Measurements from ENCODE around the gene SHMT2. TPM values are rescaled to one million over a fixed set of nuclear protein-coding genes. Genes with fewer than 3 reads are reported as not detected.

The SHMT2 gene
- total RNA-seq, 1 donor from 2014 or later, result 118 TPM

DNA sequence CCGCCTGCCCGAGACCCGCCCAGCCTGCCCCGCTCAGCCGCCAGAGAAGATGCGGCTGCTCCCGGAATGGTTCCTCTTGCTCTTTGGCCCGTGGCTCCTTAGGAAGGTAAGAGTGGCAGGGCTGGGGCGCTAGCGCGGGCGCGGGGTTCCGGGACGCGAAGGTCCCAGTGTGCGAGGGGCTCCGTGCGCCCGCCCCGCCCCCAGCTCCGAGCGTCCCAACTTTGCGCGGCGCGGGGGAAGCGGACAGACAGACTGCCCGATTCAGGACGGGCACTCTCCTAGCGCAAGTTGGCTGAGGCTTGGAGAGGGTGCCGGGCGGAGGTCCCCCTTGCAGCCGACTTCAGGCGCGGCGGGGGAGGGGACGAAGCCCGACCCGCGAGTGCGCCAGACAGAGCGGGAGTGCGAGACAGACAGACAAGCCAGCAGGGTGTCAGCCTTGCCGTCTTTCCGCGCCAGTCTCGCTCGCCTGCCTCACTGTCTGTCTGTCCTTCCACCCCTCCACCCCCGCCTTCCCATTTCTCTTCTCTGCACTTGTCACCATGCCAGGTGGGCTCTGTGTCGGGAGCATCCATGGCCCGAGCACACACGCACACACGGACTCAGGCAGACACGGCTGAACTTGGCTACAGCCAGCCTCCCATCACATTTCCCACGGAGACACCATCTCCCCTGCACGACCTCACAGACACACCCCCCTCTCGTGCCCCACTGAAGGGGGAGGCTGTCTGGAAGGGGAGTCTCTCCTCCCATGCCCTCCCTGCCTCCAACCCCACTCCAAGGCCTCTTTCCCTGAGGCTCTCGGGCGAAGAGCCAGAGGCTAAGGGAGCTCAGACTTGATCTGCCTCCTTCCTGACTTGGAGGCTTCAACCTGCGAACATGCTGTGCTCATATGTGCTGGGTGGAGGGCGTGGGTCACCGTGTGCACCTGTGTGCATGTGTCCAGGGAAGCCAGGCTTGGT is 12.3 kb upstream of the SHMT2 start:
- TF ChIP-seq, protein P1, sequence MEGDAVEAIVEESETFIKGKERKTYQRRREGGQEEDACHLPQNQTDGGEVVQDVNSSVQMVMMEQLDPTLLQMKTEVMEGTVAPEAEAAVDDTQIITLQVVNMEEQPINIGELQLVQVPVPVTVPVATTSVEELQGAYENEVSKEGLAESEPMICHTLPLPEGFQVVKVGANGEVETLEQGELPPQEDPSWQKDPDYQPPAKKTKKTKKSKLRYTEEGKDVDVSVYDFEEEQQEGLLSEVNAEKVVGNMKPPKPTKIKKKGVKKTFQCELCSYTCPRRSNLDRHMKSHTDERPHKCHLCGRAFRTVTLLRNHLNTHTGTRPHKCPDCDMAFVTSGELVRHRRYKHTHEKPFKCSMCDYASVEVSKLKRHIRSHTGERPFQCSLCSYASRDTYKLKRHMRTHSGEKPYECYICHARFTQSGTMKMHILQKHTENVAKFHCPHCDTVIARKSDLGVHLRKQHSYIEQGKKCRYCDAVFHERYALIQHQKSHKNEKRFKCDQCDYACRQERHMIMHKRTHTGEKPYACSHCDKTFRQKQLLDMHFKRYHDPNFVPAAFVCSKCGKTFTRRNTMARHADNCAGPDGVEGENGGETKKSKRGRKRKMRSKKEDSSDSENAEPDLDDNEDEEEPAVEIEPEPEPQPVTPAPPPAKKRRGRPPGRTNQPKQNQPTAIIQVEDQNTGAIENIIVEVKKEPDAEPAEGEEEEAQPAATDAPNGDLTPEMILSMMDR (conservative IDR thresholded peaks at IDR 0.05; ENCODE audit: low read depth, low read length), result no peak
- DNase-seq (ENCODE audit: low read depth), result no peak
- H3K4me3 ChIP-seq (ENCODE audit: low read depth, low read length), result peak overlapping the region; percentile 35

DNA sequence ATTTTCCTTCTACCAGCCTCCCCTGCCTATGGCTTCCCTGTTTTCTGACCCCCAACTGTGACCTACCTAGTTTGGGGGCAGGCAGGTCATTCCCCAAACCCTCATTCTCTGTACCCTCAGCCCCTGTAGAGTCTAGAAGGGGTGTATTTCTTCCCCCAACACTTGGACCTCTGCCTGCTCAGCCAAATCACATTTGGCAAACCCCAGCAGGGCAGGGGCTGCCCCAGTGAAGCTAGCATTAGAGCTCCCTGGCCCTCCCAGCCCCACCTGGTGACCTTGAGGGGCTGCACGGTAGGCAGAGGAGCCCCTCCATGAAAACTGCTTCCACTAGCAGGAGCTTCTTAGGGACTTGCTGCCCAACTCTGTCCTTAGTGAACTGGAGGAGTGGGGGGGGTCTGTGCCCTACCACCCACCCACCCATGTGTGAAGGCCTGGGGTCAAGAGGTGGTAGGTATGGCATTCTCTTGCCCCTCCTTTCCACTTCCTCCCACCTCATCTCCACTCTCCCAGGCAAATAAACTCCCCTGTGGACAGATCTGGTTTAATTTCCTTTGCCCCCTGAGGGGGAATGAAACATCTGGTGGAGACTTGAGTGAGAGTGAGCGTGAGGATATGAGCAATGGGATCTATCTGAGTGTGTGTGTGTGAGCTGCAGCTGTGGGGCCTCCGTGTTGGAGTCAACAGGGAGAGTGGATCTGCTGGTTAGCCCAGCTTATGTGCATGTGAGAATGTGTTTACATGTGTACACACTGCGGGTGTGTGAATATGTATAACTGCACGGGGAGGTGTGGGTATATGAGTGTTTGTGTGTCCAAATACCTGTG is 11.3 kb upstream of the SHMT2 start:
- DNase-seq (ENCODE audit: low read depth), result no peak
- TF ChIP-seq, protein P1 (conservative IDR thresholded peaks at IDR 0.05; ENCODE audit: low read depth, low read length), result no peak
- no peak overlapping the region for H3K4me3 ChIP-seq (ENCODE audit: low read depth, low read length)

DNA sequence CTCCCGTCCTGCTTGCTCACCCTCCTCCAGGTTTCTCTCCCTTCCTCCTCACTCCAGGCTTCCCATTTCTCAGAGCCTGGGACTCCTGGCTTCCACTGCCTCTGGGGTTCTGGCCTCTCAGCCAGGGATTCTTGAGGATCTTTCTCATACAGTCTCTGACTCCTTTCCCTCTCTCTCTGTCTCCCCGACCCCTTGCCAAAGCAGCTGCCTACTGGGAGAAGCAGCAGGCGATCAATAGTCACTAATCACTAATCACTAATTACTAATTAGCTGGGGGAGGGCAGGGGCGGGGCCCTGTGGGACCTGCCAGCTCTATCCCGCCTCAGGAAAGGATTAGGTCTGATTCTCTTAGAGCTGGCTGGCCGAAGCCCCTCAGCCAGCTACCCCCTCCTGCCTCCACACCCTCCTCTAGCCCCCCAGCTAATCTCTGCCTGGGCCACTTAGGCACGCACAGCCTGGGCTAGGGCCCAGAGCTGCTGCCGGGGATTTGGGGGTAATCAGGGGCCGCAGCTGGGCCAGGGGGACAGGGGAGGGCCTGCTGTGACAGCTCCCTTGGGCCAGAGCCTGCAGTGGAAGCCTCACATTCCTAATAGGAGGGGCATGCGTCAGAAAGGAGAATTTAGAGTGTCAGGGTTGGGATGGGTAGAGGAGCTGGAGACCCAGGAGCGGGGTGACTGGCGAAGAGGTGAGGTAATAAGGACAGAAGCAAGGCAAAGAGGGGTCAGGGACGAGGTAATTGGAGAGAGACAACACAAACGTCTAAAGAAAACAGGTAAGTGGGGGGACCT is 10.1 kb upstream of the SHMT2 start:
- no peak overlapping the region for H3K4me3 ChIP-seq (ENCODE audit: low read depth, low read length)
- TF ChIP-seq, protein P1 (conservative IDR thresholded peaks at IDR 0.05; ENCODE audit: low read depth, low read length), result no peak
- DNase-seq (ENCODE audit: low read depth), result no peak

DNA sequence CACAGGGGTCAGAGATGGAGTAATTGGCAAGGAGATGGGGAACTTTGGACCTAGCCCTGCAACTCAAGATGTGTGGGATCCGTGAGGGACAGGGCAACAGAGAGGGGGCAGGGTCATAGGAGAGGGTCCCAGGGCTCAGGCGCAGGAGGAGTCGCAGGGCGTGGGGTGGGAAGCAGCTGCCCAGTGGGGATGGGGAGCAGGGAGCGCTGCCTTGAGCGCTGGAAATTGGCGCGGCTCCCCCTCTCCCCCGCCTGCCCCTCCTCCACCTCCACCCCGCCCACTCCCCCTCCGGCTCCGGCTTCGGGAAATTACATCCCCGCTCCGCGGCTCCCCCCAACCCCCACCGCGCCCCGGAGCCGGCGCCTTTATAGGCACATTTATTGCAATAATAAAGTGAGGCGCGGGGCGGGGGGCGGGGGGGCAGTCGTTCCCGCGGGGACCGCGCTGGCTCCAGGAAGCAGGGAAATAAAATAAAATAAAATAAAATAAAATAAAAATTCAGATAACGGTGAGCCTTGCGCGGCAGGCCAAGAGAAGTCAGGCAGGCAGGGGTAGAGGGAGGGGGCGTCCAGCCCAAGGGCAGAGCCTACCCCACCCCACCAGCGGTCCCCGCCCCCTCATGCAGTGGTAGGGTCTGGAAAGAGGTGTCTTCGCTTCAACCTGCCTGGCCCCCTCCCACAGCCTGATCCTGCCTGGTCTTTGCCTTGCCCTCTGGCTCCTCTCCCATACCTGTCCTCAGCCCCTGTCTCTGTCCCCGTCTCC is 9.3 kb upstream of the SHMT2 start:
- DNase-seq (ENCODE audit: low read depth), result no peak
- no peak overlapping the region for H3K4me3 ChIP-seq (ENCODE audit: low read depth, low read length)
- TF ChIP-seq, protein P1 (conservative IDR thresholded peaks at IDR 0.05; ENCODE audit: low read depth, low read length), result no peak

DNA sequence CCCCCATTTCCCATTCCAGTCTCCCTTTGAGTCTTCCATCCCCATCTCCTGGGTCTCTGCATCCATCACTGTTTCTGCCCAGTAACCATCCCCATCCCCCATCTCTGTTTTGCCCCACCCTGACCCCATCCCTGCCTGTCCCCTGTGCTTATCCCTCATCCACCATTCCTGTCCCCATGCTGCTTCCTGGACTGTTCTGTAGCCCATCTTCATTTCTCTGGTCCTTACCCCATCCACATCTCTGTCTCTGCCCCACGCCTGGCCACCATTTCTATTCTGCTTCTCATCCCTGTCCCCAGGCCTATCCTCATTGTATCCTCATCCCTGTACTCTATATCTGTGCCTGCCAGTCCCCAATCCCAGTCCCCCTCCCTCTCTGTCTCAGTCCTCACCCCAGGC is 8.7 kb upstream of the SHMT2 start:
- DNase-seq (ENCODE audit: low read depth), result no peak
- TF ChIP-seq, protein P1 (conservative IDR thresholded peaks at IDR 0.05; ENCODE audit: low read depth, low read length), result no peak

More for the DNA sequence above, 8.7 kb upstream of the SHMT2 start:
- no peak overlapping the region for H3K4me3 ChIP-seq (ENCODE audit: low read depth, low read length)
